NCI-H345 (cell line): Measurements from ENCODE around the gene EBF3.
"Not testable (repeated sequence)": the region's sequence is repeated elsewhere in the genome, so short reads cannot be mapped to it uniquely, and the experiment has no call there.

Experiments
- DNase-seq: peaks from one replicate; lab custom pipeline; 2025; lab: John Stamatoyannopoulos, UW

EBF3 gene

GRCh38 chr10:129926066-129927055 lies 37.7 kb downstream of the EBF3 start:
- no peak for DNase-seq

GRCh38 chr10:129924375-129925085 lies 39.5 kb downstream of the EBF3 start:
- DNase-seq, result no peak

GRCh38 chr10:129922598-129923123 lies 41.4 kb downstream of the EBF3 start:
- DNase-seq, result no peak

- DNase-seq, result no peak
These were observed 42.1 kb downstream of the EBF3 start for GRCh38 chr10:129921801-129922597.

GRCh38 chr10:129921065-129921670 lies 42.9 kb downstream of the EBF3 start:
- DNase-seq, result no peak

GRCh38 chr10:129920187-129920586 lies 43.9 kb downstream of the EBF3 start:
- not testable (repeated sequence) for DNase-seq

GRCh38 chr10:129919358-129919757 lies 44.7 kb downstream of the EBF3 start:
- no peak for DNase-seq

GRCh38 chr10:129918836-129919235 lies 45.2 kb downstream of the EBF3 start:
- no peak for DNase-seq

GRCh38 chr10:129918401-129918800 lies 45.7 kb downstream of the EBF3 start:
- no peak for DNase-seq

- DNase-seq, result no peak
These were observed 46.1 kb downstream of the EBF3 start for GRCh38 chr10:129917936-129918335.

- DNase-seq, result no peak
These were observed 47.5 kb downstream of the EBF3 start for GRCh38 chr10:129916506-129916995.

GRCh38 chr10:129915526-129916378 lies 48.3 kb downstream of the EBF3 start:
- no peak for DNase-seq

GRCh38 chr10:129914960-129915359 lies 49.1 kb downstream of the EBF3 start:
- no peak for DNase-seq

- DNase-seq, result no peak
These were observed 49.8 kb downstream of the EBF3 start for GRCh38 chr10:129914153-129914855.

GRCh38 chr10:129912986-129913695 lies 50.9 kb downstream of the EBF3 start:
- DNase-seq, result no peak

GRCh38 chr10:129912166-129912917 lies 51.7 kb downstream of the EBF3 start:
- no peak for DNase-seq

- DNase-seq, result no peak
These were observed 52.5 kb downstream of the EBF3 start for GRCh38 chr10:129911451-129912165.

GRCh38 chr10:129910861-129911260 lies 53.2 kb downstream of the EBF3 start:
- no peak for DNase-seq
